H1 (cell line): ENCODE measurements around the gene APBB3.

Experiments
- CHD2 ChIP-seq: IDR thresholded peaks from 2 replicates; pipeline ENCODE4 v1.6.1; 2012; ENCODE audit warnings: low read length, improper control_type of control experiment
- CTCF ChIP-seq, 3 experiments: IDR thresholded peaks; 1 replicate in 2 of 3; 2 replicates in 1 of 3; pipeline versions ENCODE4 v1.5.1 to v1.6.1; 2011; ENCODE audit warnings: low read length in 3 of 3, mild to moderate bottlenecking in 3 of 3, inconsistent platforms in 2 of 3, low read depth in 1 of 3, moderate library complexity in 1 of 3; ENCODE audit not compliant: insufficient read depth in 1 of 3; ENCODE audit errors: control extremely low read depth in 1 of 3
- EZH2 ChIP-seq: fragments of 200-600 bp; sonication (generic); IDR thresholded peaks from 2 replicates; pipeline ENCODE4 v1.7.1; 2012; ENCODE audit warnings: low read depth, mild to moderate bottlenecking, moderate library complexity, low read length, inconsistent platforms; ENCODE audit not compliant: severe bottlenecking
- GABPA ChIP-seq: IDR thresholded peaks from 2 replicates; pipeline ENCODE4 v1.6.1; 2011; ENCODE audit warnings: mild to moderate bottlenecking, low read length, moderate library complexity, borderline replicate concordance; ENCODE audit not compliant: insufficient read depth
- KDM4A ChIP-seq: IDR thresholded peaks from one replicate; pipeline ENCODE4 v1.7.1; 2012; ENCODE audit warnings: low read depth, mild to moderate bottlenecking, moderate library complexity, low read length, inconsistent platforms; ENCODE audit not compliant: severe bottlenecking
- SIX5 ChIP-seq: IDR thresholded peaks from 2 replicates; pipeline ENCODE4 v1.6.1; 2011; ENCODE audit warnings: mild to moderate bottlenecking, low read depth, low read length
- TF ChIP-seq, protein P1 (sequence below): IDR thresholded peaks from 2 replicates; pipeline ENCODE4 v1.6.1; 2012; ENCODE audit warnings: inconsistent platforms

GRCh38 chr5:140587495-140587894, 23.1 kb upstream of the APBB3 start:
- TF ChIP-seq CTCF (IDR thresholded peaks at IDR 0.05; ENCODE audit: control extremely low read depth in 1 of 3, insufficient read depth in 1 of 3, low read depth in 1 of 3, low read length in 3 of 3): no peak
- TF ChIP-seq CHD2: no peak
- TF ChIP-seq KDM4A: no peak
- TF ChIP-seq GABPA: no peak
- TF ChIP-seq SIX5: no peak
- TF ChIP-seq EZH2: no peak
- TF ChIP-seq, protein P1, sequence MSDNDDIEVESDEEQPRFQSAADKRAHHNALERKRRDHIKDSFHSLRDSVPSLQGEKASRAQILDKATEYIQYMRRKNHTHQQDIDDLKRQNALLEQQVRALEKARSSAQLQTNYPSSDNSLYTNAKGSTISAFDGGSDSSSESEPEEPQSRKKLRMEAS: no peak
